Smooth muscle cell (in vitro differentiated cells): ENCODE measurements around the gene CAMTA1. TPM values are rescaled to one million over a fixed set of nuclear protein-coding genes. Genes with fewer than 3 reads are reported as not detected.

Source experiments
- DNase-seq: peaks from one replicate; lab custom pipeline; 2025; ENCODE audit not compliant: unreplicated experiment; lab: John Stamatoyannopoulos, UW
- H2AFZ ChIP-seq: fragments of 200-600 bp; sonication (generic); 2 replicates; pipeline ENCODE4 v1.6.0; 2016; ENCODE audit warnings: antibody characterized with exemption, low read depth, mild to moderate bottlenecking
- H3F3A ChIP-seq: fragments of 200-600 bp; sonication (generic); 2 replicates; pipeline ENCODE4 v1.6.0; 2017; ENCODE audit warnings: antibody characterized with exemption, low read depth
- H3K27ac ChIP-seq: fragments of 200-600 bp; sonication (generic); 2 replicates; pipeline ENCODE4 v1.5.1; 2016; ENCODE audit warnings: low read depth, mild to moderate bottlenecking
- H3K27me3 ChIP-seq: fragments of 200-600 bp; sonication (generic); 2 replicates; pipeline ENCODE4 v1.6.1; 2016; ENCODE audit warnings: low read depth, mild to moderate bottlenecking
- H3K36me3 ChIP-seq: fragments of 200-600 bp; sonication (generic); 2 replicates; pipeline ENCODE4 v1.5.1; 2016; ENCODE audit warnings: low read depth
- H3K4me1 ChIP-seq: fragments of 200-600 bp; sonication (generic); 2 replicates; pipeline ENCODE4 v1.5.1; 2016; ENCODE audit warnings: low read depth
- H3K4me2 ChIP-seq: fragments of 200-600 bp; sonication (generic); 2 replicates; pipeline ENCODE4 v1.6.0; 2016; ENCODE audit warnings: mild to moderate bottlenecking
- H3K4me3 ChIP-seq: fragments of 200-600 bp; sonication (generic); 2 replicates; pipeline ENCODE4 v1.5.1; 2016; ENCODE audit warnings: mild to moderate bottlenecking
- H3K79me2 ChIP-seq: fragments of 200-600 bp; sonication (generic); 2 replicates; pipeline ENCODE4 v1.6.0; 2016; ENCODE audit warnings: low read depth, mild to moderate bottlenecking
- H3K9ac ChIP-seq: fragments of 200-600 bp; sonication (generic); 2 replicates; pipeline ENCODE4 v1.6.0; 2016; ENCODE audit warnings: low read depth
- H3K9me3 ChIP-seq: fragments of 200-600 bp; sonication (generic); replicated peaks from 2 replicates; pipeline ENCODE4 v1.5.1; 2016; ENCODE audit warnings: low read depth
- H4K20me1 ChIP-seq: fragments of 200-600 bp; sonication (generic); 2 replicates; pipeline ENCODE4 v1.6.0; 2016; ENCODE audit warnings: low read depth
- CTCF ChIP-seq: fragments of 200-600 bp; sonication (generic); IDR thresholded peaks from 2 replicates; pipeline ENCODE4 v1.5.1; 2017; ENCODE audit warnings: borderline replicate concordance, mild to moderate bottlenecking, antibody characterized with exemption; ENCODE audit not compliant: insufficient read depth, poor library complexity, severe bottlenecking
- WGBS: methylation state at CpG from one replicate; pipeline ENCODE4 v1.1.7; 2016; ENCODE audit warnings: low lambda C conversion rate; 5-methylcytosine and 5-hydroxymethylcytosine counted together
- polyA plus RNA-seq: library from polyadenylated mRNA; unstranded; fragments of >200 nt; fragmentation: Nextera tagmentation; extraction: Ambion mirVana; gene quantifications from 2 replicates; pipeline ENCODE4 v1.2.1, GENCODE V29; 2016
- total RNA-seq: library from RNA; depleted of rRNA; stranded (reverse); fragments of >200 nt; gene quantifications from 2 replicates; pipeline ENCODE4 v1.2.3, GENCODE V29; 2014

The CAMTA1 gene
- total and polyA plus RNA-seq, 2 experiments from 2014 or later = 139 to 145 TPM

DNA sequence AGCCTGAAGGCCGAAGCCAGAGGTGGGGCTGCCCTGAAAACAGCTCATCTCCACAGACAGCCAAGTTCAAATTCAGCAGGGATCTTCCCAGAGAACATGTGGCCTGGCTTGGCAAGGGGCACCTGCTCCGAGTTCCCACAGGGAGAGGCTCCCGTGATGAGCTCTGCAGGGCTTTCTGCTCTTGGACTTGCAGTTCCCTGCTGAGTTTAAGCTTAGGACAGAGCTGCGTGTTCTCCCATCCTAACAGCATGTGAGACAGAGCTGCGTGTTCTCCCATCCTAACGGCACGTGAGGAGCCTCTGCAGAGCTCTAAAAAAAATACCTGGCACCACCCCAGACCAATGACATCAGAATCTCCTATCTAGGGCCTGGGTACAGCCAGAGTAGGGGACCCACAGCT, 872.8 kb downstream of the CAMTA1 start:
- no peaks in the 10 kb centered on the region for H3K36me3 ChIP-seq
- H3K27me3 ChIP-seq = no peaks in the 10 kb centered on the region
- H3K4me1 ChIP-seq = no peaks in the 10 kb centered on the region
- H3K4me2 ChIP-seq = no peak overlapping the region
- H4K20me1 ChIP-seq = no peaks in the 10 kb centered on the region
- H3K27ac ChIP-seq = no peak overlapping the region
- H2AFZ ChIP-seq = no peak overlapping the region
- H3K79me2 ChIP-seq = no peaks in the 10 kb centered on the region
- no peak for TF ChIP-seq CTCF
- H3K9me3 ChIP-seq = no peaks in the 10 kb centered on the region
- no peak for DNase-seq
- WGBS = 93% methylated on average over 7 of the region's 7 CpGs
- no peak overlapping the region for H3K4me3 ChIP-seq
- H3K9ac ChIP-seq = no peak overlapping the region
- no peaks in the 10 kb centered on the region for H3F3A ChIP-seq

DNA sequence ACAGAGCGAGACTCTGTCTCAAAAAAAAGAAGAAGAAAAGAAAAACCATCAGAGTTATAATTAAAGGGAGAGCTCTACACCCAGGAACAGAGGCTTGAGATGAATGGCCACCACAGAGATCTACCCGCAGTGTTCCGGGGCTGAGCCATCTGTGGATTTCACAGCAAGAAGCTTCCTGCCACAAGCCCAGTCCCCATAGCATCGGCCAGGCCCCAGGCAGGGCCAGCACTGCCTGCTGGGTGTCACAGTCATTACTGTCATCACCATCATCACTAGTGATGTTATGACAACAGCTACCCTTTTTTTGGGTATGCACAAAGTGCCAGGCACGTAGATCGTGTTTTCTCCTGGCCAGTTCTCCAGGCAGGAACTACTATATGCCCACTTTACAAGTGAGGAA, 874.3 kb downstream of the CAMTA1 start:
- H3K4me2 ChIP-seq = no peak overlapping the region
- 88% methylated on average over 6 of the region's 6 CpGs for WGBS
- TF ChIP-seq CTCF = no peak

DNA sequence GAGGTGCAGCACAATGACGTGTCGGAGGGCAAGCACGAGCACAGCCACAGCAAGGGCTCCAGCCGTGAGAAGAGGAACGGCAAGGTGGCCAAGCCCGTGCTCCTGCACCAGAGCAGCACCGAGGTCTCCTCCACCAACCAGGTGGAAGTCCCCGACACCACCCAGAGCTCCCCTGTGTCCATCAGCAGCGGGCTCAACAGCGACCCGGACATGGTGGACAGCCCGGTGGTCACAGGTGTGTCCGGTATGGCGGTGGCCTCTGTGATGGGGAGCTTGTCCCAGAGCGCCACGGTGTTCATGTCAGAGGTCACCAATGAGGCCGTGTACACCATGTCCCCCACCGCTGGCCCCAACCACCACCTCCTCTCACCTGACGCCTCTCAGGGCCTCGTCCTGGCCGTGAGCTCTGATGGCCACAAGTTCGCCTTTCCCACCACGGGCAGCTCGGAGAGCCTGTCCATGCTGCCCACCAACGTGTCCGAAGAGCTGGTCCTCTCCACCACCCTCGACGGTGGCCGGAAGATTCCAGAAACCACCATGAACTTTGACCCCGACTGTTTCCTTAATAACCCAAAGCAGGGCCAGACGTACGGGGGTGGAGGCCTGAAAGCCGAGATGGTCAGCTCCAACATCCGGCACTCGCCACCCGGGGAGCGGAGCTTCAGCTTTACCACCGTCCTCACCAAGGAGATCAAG, 878.3 kb downstream of the CAMTA1 start:
- Histone ChIP-seq H3K9ac (no peak overlapping the region), H2AFZ (no peak overlapping the region)
- WGBS = 94% methylated on average over 34 of the region's 38 CpGs

More for the DNA sequence above, 874.3 kb downstream of the CAMTA1 start:
- H3K27me3 ChIP-seq = no peaks in the 10 kb centered on the region
- H4K20me1 ChIP-seq = no peaks in the 10 kb centered on the region
- no peaks in the 10 kb centered on the region for H3K9me3 ChIP-seq
- H3K9ac ChIP-seq = no peak overlapping the region
- no peaks in the 10 kb centered on the region for H3K36me3 ChIP-seq
- H3F3A ChIP-seq = no peaks in the 10 kb centered on the region
- H3K79me2 ChIP-seq = no peaks in the 10 kb centered on the region
- H3K4me3 ChIP-seq = no peak overlapping the region
- no peak overlapping the region for H2AFZ ChIP-seq
- DNase-seq = no peak
- H3K4me1 ChIP-seq = no peaks in the 10 kb centered on the region
- no peak overlapping the region for H3K27ac ChIP-seq

More for the DNA sequence above, 878.3 kb downstream of the CAMTA1 start:
- H3K4me2 ChIP-seq = no peak overlapping the region
- H3K27me3 ChIP-seq = no peaks in the 10 kb centered on the region
- no peak for DNase-seq
- H4K20me1 ChIP-seq = no peaks in the 10 kb centered on the region
- H3K4me3 ChIP-seq = no peak overlapping the region
- H3F3A ChIP-seq = no peaks in the 10 kb centered on the region
- no peak for TF ChIP-seq CTCF
- no peaks in the 10 kb centered on the region for H3K36me3 ChIP-seq
- H3K79me2 ChIP-seq = no peaks in the 10 kb centered on the region
- H3K4me1 ChIP-seq = no peaks in the 10 kb centered on the region
- no peak overlapping the region for H3K27ac ChIP-seq
- no peaks in the 10 kb centered on the region for H3K9me3 ChIP-seq
